Activated CD8-positive, alpha-beta memory T cell treated with anti-CD3 and anti-CD28 coated beads, Interleukin-2, amount 50 U/mL, for 48 hours (primary cell): ENCODE measurements around the gene MYOZ3.

Source experiments
- DNase-seq: peaks from one replicate; pipeline ENCODE4 v3.0.0-alpha.2; 2020

Gene MYOZ3

DNA sequence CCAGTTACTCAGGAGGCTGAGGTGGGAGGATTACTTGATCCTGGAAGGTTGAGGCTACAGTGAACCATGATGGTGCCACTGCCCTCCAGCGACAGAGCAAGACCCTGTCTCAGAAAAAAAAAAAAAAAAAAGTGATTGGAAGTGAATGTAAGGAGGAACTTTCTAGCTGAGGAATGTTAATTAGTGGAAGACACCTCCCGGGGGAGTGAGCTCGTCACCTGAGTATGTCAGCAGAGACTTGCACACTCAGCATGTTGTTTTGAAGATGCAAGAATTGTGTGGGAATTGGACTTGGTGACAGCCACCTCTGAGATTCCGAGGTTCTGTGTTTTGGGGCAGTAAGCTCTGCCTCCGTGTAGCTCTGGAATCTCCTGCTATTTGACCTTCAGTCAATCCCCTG, 17.0 kb upstream of the MYOZ3 start:
- DNase-seq: no peak

DNA sequence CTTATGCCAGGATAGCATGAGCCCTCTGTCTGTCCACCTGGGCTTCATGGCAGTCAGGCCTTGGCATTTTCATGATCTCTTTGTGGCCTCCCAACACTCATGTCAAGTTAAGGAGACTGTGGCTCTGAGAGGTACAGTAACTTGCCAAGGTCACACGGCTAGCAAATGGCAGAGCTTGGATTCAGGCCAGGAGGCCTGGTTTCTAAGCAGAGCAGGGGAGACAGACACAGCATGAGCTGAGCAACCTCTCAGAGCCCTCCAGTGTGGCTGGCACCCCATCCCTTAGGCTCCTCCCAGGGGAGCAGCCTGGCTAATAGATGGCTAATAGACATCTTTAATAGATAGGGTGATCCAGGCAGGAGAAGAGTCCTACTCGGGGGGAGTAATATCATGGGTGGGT, 16.5 kb upstream of the MYOZ3 start:
- DNase-seq: no peak

GRCh38 chr5:150645070-150645700, 15.9 kb upstream of the MYOZ3 start:
- no peak for DNase-seq

DNA sequence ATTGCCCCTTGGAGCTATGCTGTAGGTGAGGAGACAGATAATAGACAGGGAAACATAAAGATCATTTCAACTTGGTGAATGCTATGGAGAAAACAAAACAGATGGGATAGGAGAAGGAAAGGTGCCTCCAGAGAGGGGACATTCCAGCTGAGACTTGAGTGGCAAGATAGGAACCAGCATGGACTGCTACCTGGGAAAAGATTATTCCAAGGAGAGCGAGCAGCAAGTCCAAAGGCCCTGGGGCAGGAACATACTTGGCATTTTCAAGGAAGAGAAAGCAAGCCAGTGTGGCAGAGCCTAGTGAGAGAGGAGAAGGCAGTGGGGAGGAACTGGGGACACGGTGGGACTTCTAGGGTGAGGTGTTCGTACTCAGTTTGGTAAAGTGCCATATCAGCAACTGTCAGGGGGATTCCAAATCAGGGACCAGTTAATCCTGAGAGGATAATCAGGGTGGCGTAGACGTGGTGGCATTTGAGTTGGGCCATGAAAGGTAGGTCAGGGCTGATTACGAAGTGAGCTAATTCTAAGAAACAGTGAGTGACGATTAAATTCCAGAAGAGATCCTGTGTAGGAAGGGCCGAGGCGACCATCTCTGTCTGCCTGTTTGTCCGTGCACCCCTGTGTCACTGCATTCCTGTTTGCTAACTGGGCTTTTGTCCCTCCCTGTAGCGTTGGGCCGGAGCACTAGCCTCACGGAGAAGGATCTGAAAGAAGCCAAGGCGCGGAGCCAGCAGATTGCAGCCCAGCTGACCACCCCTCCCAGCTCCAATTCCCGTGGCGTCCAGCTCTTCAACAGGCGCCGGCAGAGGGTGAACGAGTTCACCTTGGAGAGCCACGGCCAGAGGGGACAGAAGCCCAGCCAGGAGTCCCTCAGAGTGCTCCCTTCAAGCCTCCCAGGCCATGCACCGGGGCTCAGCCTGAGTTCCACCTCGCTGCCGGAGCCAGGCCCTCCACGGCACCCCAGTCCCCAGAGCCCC, 13.5 kb upstream of the MYOZ3 start:
- no peak for DNase-seq

- DNase-seq: no peak
Observed at GRCh38 chr5:150648294-150649107, 12.6 kb upstream of the MYOZ3 start.

DNA sequence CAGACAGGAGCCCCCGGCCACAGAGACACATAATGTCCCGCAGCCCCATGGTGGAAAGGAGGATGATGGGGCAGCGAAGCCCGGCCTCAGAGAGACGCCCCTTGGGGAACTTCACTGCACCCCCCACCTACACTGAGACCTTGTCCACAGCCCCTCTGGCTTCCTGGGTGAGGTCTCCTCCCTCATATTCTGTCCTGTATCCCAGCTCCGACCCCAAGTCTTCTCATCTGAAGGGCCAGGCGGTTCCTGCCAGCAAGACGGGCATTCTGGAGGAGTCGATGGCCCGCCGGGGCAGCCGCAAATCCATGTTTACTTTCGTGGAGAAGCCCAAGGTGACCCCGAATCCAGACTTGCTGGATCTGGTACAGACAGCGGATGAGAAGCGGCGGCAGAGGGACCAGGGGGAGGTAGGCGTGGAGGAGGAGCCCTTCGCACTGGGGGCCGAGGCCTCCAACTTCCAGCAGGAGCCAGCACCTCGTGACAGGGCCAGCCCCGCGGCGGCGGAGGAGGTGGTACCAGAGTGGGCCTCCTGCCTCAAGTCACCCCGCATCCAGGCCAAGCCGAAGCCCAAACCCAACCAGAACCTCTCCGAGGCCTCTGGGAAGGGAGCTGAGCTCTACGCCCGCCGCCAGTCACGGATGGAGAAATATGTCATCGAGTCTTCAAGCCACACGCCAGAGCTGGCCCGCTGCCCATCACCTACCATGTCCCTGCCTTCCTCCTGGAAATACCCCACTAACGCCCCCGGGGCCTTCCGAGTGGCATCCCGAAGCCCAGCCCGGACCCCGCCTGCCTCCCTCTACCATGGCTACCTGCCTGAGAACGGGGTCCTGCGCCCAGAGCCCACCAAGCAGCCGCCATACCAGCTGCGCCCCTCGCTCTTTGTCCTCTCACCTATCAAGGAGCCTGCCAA, 11.7 kb upstream of the MYOZ3 start:
- no peak for DNase-seq

DNA sequence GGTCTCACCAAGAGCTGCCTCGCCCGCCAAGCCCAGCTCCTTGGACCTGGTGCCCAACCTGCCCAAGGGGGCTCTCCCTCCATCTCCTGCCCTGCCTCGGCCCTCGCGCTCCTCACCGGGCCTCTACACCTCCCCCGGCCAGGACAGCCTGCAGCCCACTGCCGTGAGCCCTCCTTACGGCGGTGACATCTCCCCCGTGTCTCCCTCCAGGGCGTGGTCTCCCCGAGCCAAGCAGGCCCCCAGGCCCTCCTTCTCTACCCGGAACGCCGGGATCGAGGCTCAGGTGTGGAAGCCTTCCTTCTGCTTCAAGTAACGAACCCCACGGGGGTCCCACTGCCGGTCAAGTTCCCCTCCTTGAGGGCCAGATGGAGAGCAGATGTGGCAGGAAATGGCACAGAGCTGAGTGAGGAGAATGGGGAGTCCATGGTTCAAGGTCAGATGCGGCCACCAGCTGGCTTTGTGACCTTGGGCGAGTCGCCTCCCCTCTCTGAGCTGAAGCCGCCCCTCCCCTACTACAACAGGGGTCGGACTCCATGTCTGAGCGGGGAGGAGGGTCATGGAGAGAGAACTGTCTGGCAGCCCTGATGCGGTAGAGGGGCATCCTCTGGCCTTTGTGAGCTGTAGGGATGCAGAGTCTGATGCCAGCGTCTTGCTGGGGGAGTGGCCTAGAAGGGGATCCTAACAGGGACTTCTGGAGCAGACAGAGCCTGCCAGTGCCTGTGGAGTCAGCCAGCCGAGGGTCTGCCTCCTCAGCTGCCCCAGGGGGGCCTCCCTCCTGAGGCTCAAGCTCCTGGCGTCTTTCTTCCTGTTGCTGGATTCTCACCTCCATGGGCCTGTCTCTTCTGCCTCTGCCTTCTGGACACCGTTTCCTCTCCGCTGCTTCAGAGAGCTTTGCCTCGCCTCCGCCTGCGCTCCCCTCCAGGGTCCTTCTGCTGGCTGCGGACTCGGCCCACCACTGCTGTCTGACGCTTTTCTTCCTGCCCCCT, 10.7 kb upstream of the MYOZ3 start:
- DNase-seq: no peak

GRCh38 chr5:150651382-150651781, 9.7 kb upstream of the MYOZ3 start:
- DNase-seq: no peak

DNA sequence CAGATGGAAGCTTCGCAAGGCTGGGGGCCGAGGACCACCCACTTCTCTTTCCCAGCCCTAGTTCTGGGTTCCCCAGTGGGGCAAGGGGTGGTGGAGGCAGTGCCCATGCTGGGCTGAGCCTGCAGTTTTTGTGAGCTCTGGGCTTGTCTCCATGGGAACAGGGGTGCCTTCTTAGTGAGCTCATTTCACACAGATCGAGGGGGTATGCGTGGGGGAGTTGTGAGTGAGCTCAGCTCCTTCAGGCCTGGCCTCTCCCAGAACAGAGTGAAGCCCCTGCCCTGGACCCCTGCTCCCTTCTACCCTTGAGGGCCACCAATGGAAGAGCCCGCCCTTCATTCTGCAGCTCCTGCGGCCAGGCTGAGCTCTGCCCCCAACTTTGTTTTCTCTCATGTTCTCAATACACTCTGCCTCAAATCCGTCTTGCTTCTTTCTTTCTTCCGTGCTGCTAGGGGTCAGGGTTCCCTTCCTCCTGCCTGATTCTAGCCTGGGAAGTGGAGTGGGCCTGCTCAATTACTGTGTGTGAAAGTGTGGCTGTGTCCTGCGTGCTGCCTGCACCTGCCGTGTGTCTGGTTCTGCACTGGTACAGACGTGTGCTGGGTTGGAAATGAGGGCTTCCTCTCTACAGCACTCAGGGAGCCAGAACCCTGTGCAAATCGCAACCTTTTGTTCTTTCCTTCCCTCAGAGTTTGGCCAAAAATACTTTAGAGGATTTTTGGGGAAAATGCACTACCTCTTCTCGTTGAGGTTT, 9.0 kb upstream of the MYOZ3 start:
- DNase-seq: no peak

GRCh38 chr5:150653145-150653761, 7.8 kb upstream of the MYOZ3 start:
- DNase-seq: no peak

- no peak for DNase-seq
Observed at GRCh38 chr5:150653762-150654556, 7.1 kb upstream of the MYOZ3 start.

DNA sequence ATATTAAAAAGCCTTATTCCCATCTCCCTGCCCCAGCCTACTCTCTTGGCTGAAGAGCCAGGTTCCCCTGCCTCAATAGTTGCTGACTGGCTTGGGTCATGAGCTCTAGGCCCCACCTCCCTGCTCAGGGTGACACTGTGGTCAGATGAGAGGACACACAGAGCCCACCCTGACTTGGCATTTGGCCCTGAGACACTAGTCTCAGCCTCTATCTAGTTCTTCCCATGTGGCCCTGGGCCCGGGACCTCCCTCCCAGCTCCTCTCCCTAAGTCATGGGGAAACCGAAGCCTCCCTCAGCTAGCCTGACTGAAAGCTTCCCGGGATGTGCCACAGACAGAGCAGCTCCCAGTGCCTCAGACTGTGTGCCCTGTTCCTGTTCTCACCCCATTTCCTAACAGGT, 5.8 kb upstream of the MYOZ3 start:
- no peak for DNase-seq

- DNase-seq: peak; percentile 87
Observed at GRCh38 chr5:150656191-150657132, 4.6 kb upstream of the MYOZ3 start.

GRCh38 chr5:150658121-150658520, 2.9 kb upstream of the MYOZ3 start:
- no peak for DNase-seq

- no peak for DNase-seq
Observed at GRCh38 chr5:150658699-150659265, 2.3 kb upstream of the MYOZ3 start.

DNA sequence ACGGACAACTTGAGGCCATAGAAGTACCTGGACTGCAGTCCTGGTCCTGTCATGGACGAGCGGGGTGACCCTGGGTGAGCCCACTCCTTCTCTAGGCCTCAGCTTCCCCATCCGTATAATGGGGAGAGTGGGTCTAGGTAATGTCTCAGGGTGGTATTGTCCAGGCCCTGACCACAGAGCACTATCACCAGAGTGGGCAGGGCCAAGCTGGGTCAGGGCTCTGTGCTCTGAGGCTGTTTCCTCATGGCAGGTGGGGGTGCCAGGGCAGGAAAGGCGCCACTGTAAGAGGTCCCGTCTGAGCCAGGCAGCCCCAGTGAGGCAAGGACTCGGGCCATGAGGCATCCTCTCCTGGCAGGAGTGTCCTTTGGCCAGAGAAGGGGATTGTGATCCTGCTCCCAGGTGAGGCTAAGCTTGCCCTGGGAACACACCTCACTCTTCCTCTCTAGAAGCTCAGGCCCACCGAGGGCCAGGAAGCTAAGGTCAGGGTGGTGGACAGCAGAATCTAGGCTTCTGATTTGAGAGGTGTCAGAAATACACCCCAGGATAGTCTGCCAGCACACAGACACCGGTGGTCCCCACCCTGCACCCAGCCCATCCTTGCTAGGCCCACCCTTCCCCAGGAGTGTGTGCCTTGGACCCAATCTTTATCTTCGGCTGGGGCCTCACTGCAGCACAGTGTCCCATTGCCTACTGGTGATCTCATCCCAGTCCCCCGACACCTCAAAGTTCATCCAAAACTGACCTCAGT, 1.5 kb upstream of the MYOZ3 start:
- no peak for DNase-seq
